Smooth muscle cell (in vitro differentiated cells): Measurements from ENCODE around the gene KRTAP13-4. TPM values are rescaled to one million over a fixed set of nuclear protein-coding genes. Genes with fewer than 3 reads are reported as not detected.

ENCODE experiments used
- DNase-seq: peaks from one replicate; lab custom pipeline; 2025; ENCODE audit not compliant: unreplicated experiment; lab: John Stamatoyannopoulos, UW
- H2AFZ ChIP-seq: fragments of 200-600 bp; sonication (generic); 2 replicates; pipeline ENCODE4 v1.6.0; 2016; ENCODE audit warnings: antibody characterized with exemption, low read depth, mild to moderate bottlenecking
- H3F3A ChIP-seq: fragments of 200-600 bp; sonication (generic); 2 replicates; pipeline ENCODE4 v1.6.0; 2017; ENCODE audit warnings: antibody characterized with exemption, low read depth
- H3K27ac ChIP-seq: fragments of 200-600 bp; sonication (generic); 2 replicates; pipeline ENCODE4 v1.5.1; 2016; ENCODE audit warnings: low read depth, mild to moderate bottlenecking
- H3K27me3 ChIP-seq: fragments of 200-600 bp; sonication (generic); 2 replicates; pipeline ENCODE4 v1.6.1; 2016; ENCODE audit warnings: low read depth, mild to moderate bottlenecking
- H3K36me3 ChIP-seq: fragments of 200-600 bp; sonication (generic); 2 replicates; pipeline ENCODE4 v1.5.1; 2016; ENCODE audit warnings: low read depth
- H3K4me1 ChIP-seq: fragments of 200-600 bp; sonication (generic); 2 replicates; pipeline ENCODE4 v1.5.1; 2016; ENCODE audit warnings: low read depth
- H3K4me2 ChIP-seq: fragments of 200-600 bp; sonication (generic); 2 replicates; pipeline ENCODE4 v1.6.0; 2016; ENCODE audit warnings: mild to moderate bottlenecking
- H3K4me3 ChIP-seq: fragments of 200-600 bp; sonication (generic); 2 replicates; pipeline ENCODE4 v1.5.1; 2016; ENCODE audit warnings: mild to moderate bottlenecking
- H3K79me2 ChIP-seq: fragments of 200-600 bp; sonication (generic); 2 replicates; pipeline ENCODE4 v1.6.0; 2016; ENCODE audit warnings: low read depth, mild to moderate bottlenecking
- H3K9ac ChIP-seq: fragments of 200-600 bp; sonication (generic); 2 replicates; pipeline ENCODE4 v1.6.0; 2016; ENCODE audit warnings: low read depth
- H3K9me3 ChIP-seq: fragments of 200-600 bp; sonication (generic); replicated peaks from 2 replicates; pipeline ENCODE4 v1.5.1; 2016; ENCODE audit warnings: low read depth
- H4K20me1 ChIP-seq: fragments of 200-600 bp; sonication (generic); 2 replicates; pipeline ENCODE4 v1.6.0; 2016; ENCODE audit warnings: low read depth
- WGBS: methylation state at CpG from one replicate; pipeline ENCODE4 v1.1.7; 2016; ENCODE audit warnings: low lambda C conversion rate; 5-methylcytosine and 5-hydroxymethylcytosine counted together
- polyA plus RNA-seq: library from polyadenylated mRNA; unstranded; fragments of >200 nt; fragmentation: Nextera tagmentation; extraction: Ambion mirVana; gene quantifications from 2 replicates; pipeline ENCODE4 v1.2.1, GENCODE V29; 2016
- total RNA-seq: library from RNA; depleted of rRNA; stranded (reverse); fragments of >200 nt; gene quantifications from 2 replicates; pipeline ENCODE4 v1.2.3, GENCODE V29; 2014
- TF ChIP-seq, protein P1 (sequence below): fragments of 200-600 bp; sonication (generic); IDR thresholded peaks from 2 replicates; pipeline ENCODE4 v1.5.1; 2017; ENCODE audit warnings: borderline replicate concordance, mild to moderate bottlenecking, antibody characterized with exemption; ENCODE audit not compliant: insufficient read depth, poor library complexity, severe bottlenecking

KRTAP13-4 gene
- total and polyA plus RNA-seq, 2 experiments from 2014 or later: not detected

DNA sequence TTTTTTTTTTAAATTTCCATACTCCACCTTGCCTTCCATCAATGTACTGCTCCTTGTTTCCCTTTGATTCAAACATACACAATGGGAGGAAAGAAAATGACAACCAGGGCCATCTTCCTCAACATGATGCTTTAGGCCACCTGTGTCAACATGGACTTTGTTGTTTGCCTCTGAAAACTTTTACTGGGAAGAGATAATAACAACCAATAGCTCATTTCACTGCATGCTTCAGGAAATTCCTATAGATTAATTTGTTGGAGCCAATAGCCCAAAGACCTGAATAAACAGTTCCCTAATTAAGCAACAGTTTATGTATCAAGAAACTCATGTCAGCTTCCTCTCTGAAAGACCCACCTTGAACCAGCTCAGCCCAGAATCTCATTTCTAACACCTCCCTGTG, 13.2 kb downstream of the KRTAP13-4 start:
- Histone ChIP-seq H3K27ac (no peak overlapping the region), H3F3A (no peaks in the 10 kb centered on the region), H3K4me3 (no peak overlapping the region), H3K9me3 (no peaks in the 10 kb centered on the region), H3K4me1 (no peaks in the 10 kb centered on the region), H3K36me3 (no peaks in the 10 kb centered on the region), H3K4me2 (no peak overlapping the region), H3K27me3 (no peaks in the 10 kb centered on the region), H2AFZ (no peak overlapping the region), H3K9ac (no peak overlapping the region), H4K20me1 (no peaks in the 10 kb centered on the region), H3K79me2 (no peaks in the 10 kb centered on the region)
- TF ChIP-seq, protein P1, sequence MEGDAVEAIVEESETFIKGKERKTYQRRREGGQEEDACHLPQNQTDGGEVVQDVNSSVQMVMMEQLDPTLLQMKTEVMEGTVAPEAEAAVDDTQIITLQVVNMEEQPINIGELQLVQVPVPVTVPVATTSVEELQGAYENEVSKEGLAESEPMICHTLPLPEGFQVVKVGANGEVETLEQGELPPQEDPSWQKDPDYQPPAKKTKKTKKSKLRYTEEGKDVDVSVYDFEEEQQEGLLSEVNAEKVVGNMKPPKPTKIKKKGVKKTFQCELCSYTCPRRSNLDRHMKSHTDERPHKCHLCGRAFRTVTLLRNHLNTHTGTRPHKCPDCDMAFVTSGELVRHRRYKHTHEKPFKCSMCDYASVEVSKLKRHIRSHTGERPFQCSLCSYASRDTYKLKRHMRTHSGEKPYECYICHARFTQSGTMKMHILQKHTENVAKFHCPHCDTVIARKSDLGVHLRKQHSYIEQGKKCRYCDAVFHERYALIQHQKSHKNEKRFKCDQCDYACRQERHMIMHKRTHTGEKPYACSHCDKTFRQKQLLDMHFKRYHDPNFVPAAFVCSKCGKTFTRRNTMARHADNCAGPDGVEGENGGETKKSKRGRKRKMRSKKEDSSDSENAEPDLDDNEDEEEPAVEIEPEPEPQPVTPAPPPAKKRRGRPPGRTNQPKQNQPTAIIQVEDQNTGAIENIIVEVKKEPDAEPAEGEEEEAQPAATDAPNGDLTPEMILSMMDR: no peak
- DNase-seq: no peak

DNA sequence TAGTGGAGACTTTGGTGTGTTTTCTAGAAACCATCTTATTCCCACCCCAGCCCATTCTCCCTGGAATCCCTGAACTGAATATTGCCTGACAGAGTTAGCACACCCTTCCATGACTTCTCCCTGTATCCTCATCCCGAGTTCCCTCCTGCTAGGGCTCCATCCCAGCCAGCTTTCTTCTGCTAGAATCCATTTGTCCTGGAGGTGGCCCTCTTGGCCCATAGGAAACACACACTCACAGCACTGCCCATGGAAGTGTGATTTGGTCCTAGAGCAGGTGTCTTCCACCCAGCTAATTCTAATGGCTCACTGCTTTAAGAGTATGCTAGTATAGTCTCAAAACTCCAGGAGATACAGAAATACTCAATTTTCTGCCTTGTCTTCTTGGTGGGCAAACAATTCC, 14.2 kb downstream of the KRTAP13-4 start:
- Histone ChIP-seq H3F3A (no peaks in the 10 kb centered on the region), H3K27me3 (no peaks in the 10 kb centered on the region), H3K79me2 (no peaks in the 10 kb centered on the region), H3K27ac (no peak overlapping the region), H2AFZ (no peak overlapping the region), H3K4me2 (no peak overlapping the region), H3K36me3 (no peaks in the 10 kb centered on the region), H3K9ac (no peak overlapping the region), H3K4me3 (no peak overlapping the region), H4K20me1 (no peaks in the 10 kb centered on the region), H3K4me1 (no peaks in the 10 kb centered on the region), H3K9me3 (no peaks in the 10 kb centered on the region)
- TF ChIP-seq, protein P1: no peak
- WGBS: 57% methylated on average over 1 of the region's 1 CpG
- DNase-seq: no peak

DNA sequence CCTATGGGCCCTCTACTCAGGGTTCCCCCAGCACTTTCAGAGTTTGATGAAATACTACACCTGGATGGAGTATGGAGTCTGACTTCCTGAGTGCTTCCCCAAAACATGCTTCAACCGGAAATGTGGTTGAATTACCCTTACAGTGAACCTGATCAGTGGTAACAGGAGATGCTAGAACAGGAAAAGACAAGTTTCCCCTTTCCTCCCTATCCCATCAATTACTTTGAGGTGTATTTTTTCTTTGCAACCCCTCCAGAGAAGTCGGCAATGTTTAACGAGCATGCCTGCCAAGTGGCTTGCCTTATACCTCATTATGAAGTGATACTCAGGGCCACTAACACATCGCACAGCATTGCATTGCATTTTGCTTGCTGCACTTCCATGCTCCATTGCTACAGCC, 17.0 kb downstream of the KRTAP13-4 start:
- Histone ChIP-seq H3K27me3 (no peaks in the 10 kb centered on the region), H4K20me1 (no peaks in the 10 kb centered on the region), H3K4me3 (no peak overlapping the region), H3F3A (no peaks in the 10 kb centered on the region), H3K27ac (no peak overlapping the region), H2AFZ (no peak overlapping the region), H3K9ac (no peak overlapping the region), H3K4me2 (no peak overlapping the region), H3K4me1 (no peaks in the 10 kb centered on the region), H3K79me2 (no peaks in the 10 kb centered on the region), H3K36me3 (no peaks in the 10 kb centered on the region), H3K9me3 (no peaks in the 10 kb centered on the region)
- no peak for DNase-seq
- WGBS: 73% methylated on average over 4 of the region's 4 CpGs
- TF ChIP-seq, protein P1: no peak

- WGBS: 88% methylated on average over 3 of the region's 3 CpGs
- no peak overlapping the region for H3K9ac ChIP-seq
- H3K4me2 ChIP-seq: no peak overlapping the region
- H2AFZ ChIP-seq: no peak overlapping the region
- H3F3A ChIP-seq: no peaks in the 10 kb centered on the region
- no peaks in the 10 kb centered on the region for H4K20me1 ChIP-seq
- H3K9me3 ChIP-seq: no peaks in the 10 kb centered on the region
- no peaks in the 10 kb centered on the region for H3K4me1 ChIP-seq
- no peak overlapping the region for H3K4me3 ChIP-seq
- TF ChIP-seq, protein P1: no peak
- no peaks in the 10 kb centered on the region for H3K79me2 ChIP-seq
- no peaks in the 10 kb centered on the region for H3K27me3 ChIP-seq
- no peak overlapping the region for H3K27ac ChIP-seq
- no peak for DNase-seq
- no peaks in the 10 kb centered on the region for H3K36me3 ChIP-seq
Observed at GRCh38 chr21:30448514-30448913, 18.5 kb downstream of the KRTAP13-4 start.
